ENCODE measurements around the gene MTAP. TPM values are rescaled to one million over a fixed set of nuclear protein-coding genes. Genes with fewer than 3 reads are reported as not detected.

MTAP gene
- total RNA-seq, 1 experiment from 2014 or later: 102 TPM

GRCh38 chr9:21837501-21837900, 35.1 kb downstream of the MTAP start:
- no peaks in the 10 kb centered on the region for H3K27me3 ChIP-seq (ENCODE audit: insufficient read depth, low read length)
- Mint-ChIP-seq H3K4me3 (no peak overlapping the region), H3K27ac (no peak overlapping the region; a peak in 1 of 7 replicates), H3K4me1 (no peaks in the 10 kb centered on the region), H3K27me3 (ENCODE audit: low read depth) (no peaks in the 10 kb centered on the region), H3K36me3 (ENCODE audit: insufficient read depth in 1 of 3, low read depth in 3 of 3) (peaks cover 86 to 94% (median 92%) of the 10 kb centered on the region in 3 experiments), H3K9me3 (peaks cover 20 to 29% of the 10 kb centered on the region in 2 experiments)
- H2AK5ac ChIP-seq (ENCODE audit: insufficient read length, low read length): no peak overlapping the region
- H3K9me3 ChIP-seq (ENCODE audit: control insufficient read depth, low read depth, low read length): no peaks in the 10 kb centered on the region
- no peak overlapping the region for H2BK20ac ChIP-seq (ENCODE audit: low read depth, low read length, poor library complexity, severe bottlenecking)
- H3K9ac ChIP-seq (ENCODE audit: extremely low read depth, insufficient read length, low read length): no peak overlapping the region
- H4K8ac ChIP-seq (replicated peaks; ENCODE audit: insufficient read length, low read depth, low read length): no peak overlapping the region
- H2BK12ac ChIP-seq (ENCODE audit: insufficient read length, low read depth, low read length): no peak overlapping the region
- H2BK120ac ChIP-seq (ENCODE audit: low read depth, low read length, poor library complexity, severe bottlenecking): no peak overlapping the region
- no CpG with 5 or more reads among the region's 6 CpGs for whole genome bisulfite sequencing (ENCODE audit: extremely low coverage, insufficient read length, low lambda C conversion rate)
- H3K14ac ChIP-seq (ENCODE audit: insufficient read depth, low read length): no peak overlapping the region
- no peak overlapping the region for H2AFZ ChIP-seq (ENCODE audit: low read length)
- no peak for DNase-seq
- H2BK15ac ChIP-seq (ENCODE audit: low read depth, low read length): no peak overlapping the region
- no peak overlapping the region for H3K4ac ChIP-seq (ENCODE audit: low read depth, low read length)
- H3K79me2 ChIP-seq (ENCODE audit: insufficient read depth, low read length): 0 out of 2 replicates have a peak, but pooled peaks cover 2% of the 10 kb centered on the region
- H3K23me2 ChIP-seq (ENCODE audit: insufficient read length, low read depth, low read length, poor library complexity, severe bottlenecking): no peaks in the 10 kb centered on the region
- no peak overlapping the region for H3K27ac ChIP-seq (ENCODE audit: insufficient read length, low read depth, low read length)
- no peaks in the 10 kb centered on the region for H3K4me1 ChIP-seq (ENCODE audit: insufficient read depth, low read length)
- H3K56ac ChIP-seq (ENCODE audit: insufficient read length, low read depth, low read length): no peak overlapping the region
- no peak overlapping the region for H3K18ac ChIP-seq (ENCODE audit: insufficient read length, low read depth, low read length)
- TF ChIP-seq, protein P1, sequence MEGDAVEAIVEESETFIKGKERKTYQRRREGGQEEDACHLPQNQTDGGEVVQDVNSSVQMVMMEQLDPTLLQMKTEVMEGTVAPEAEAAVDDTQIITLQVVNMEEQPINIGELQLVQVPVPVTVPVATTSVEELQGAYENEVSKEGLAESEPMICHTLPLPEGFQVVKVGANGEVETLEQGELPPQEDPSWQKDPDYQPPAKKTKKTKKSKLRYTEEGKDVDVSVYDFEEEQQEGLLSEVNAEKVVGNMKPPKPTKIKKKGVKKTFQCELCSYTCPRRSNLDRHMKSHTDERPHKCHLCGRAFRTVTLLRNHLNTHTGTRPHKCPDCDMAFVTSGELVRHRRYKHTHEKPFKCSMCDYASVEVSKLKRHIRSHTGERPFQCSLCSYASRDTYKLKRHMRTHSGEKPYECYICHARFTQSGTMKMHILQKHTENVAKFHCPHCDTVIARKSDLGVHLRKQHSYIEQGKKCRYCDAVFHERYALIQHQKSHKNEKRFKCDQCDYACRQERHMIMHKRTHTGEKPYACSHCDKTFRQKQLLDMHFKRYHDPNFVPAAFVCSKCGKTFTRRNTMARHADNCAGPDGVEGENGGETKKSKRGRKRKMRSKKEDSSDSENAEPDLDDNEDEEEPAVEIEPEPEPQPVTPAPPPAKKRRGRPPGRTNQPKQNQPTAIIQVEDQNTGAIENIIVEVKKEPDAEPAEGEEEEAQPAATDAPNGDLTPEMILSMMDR (conservative IDR thresholded peaks at IDR 0.05): no peak
- H4K91ac ChIP-seq (ENCODE audit: insufficient read length, low read depth, low read length): no peak overlapping the region
- H2BK5ac ChIP-seq (ENCODE audit: insufficient read length, low read length): no peak overlapping the region
- H3K79me1 ChIP-seq (ENCODE audit: insufficient read depth, low read depth, low read length, poor library complexity, severe bottlenecking): peaks cover 4% of the 10 kb centered on the region
- H4K20me1 ChIP-seq (ENCODE audit: control insufficient read depth, insufficient read depth, insufficient read length): no peaks in the 10 kb centered on the region
- no peak overlapping the region for H3K4me2 ChIP-seq (ENCODE audit: insufficient read depth, insufficient read length, low read length)
- no peak overlapping the region for H3K23ac ChIP-seq (ENCODE audit: insufficient read length, low read depth, low read length)
- H3T11ph ChIP-seq (ENCODE audit: low read length): no peak overlapping the region
- H4K5ac ChIP-seq (ENCODE audit: insufficient read length, low read depth, low read length): no peak overlapping the region

Data from H9 (cell line).